ENCODE measurements around the gene IDUA. TPM values are rescaled to one million over a fixed set of nuclear protein-coding genes. Genes with fewer than 3 reads are reported as not detected.

Gene IDUA
- total and polyA plus RNA-seq, 2 experiments from 2014 or later = 26.4 to 30.7 TPM

DNA sequence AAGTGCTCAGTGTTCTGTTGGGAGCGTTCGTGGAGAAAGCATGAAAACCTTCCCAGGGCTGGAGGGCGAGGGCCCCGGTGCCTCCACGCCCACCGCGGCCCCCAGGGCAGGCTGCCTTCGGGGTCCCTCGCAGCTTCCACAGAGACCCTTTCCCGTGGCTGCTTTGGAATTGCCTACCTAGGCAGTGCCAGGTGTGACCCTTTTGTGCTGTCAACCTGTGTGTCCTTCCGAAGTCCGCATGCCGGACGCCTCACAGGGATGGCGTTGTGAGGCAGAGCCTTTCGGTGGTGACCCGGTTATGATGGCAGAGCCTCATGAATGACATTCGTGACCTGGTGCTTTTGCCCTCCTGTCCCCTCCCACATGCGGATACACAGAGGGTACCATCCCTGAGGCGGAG is 37.2 kb upstream of the IDUA start:
- WGBS, 2 experiments (ENCODE audit: low coverage in 1 of 2, low lambda C conversion rate in 2 of 2, missing lambda C conversion rate in 2 of 2) = 91 to 94% methylated on average over 20 of the region's 20 CpGs

DNA sequence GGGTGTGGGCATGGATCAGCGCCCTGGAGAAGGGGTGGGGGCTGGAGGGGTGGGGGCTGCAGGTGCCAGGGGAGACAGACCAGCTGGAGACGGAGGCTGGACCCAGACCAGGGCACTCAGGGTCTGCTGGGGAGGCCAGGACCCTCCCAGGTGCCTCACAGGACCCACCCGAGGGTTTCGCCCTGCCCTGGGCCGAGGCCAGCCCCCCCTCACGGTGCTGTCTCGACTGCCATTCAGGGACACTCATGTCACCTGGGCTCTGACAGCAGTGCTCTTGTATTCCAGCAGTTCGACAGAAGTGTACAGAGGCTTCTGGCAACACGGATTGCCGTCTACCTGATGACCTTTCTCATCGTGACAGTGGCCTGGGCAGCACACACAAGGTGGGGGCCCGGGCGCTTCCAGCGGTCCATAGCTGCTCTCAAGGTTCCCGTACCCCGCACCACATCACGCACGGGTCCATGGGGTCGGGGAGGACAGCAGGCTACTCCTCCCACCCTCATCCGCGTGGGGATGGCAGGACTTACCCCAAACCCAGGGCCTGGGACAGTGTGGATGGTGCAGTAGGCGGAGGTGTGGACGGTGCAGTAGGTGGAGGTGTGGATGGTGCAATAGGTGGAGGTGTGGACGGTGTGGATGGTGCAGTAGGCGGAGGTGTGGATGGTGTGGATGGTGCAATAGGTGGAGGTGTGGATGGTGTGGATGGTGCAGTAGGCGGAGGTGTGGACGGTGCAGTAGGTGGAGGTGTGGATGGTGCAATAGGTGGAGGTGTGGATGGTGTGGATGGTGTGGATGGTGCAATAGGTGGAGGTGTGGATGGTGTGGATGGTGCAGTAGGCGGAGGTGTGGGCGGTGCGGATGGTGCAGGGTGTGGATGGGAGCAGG is 36.5 kb upstream of the IDUA start:
- Histone ChIP-seq H3K9me2 (ENCODE audit: insufficient read depth) (no peaks in the 10 kb centered on the region), H3K4me2 (ENCODE audit: unreplicated experiment) (no peak overlapping the region), H3K36me3 (ENCODE audit: low read depth) (no peaks in the 10 kb centered on the region), H3K4me3 (no peak overlapping the region), H3K27ac (no peak overlapping the region), H4K20me1 (ENCODE audit: insufficient read depth) (no peaks in the 10 kb centered on the region), H2AFZ (no peak overlapping the region), H3K4me1 (ENCODE audit: insufficient read depth) (no peaks in the 10 kb centered on the region), H3K9me3 (ENCODE audit: low read depth) (no peaks in the 10 kb centered on the region), H3K79me2 (ENCODE audit: insufficient read depth) (no peaks in the 10 kb centered on the region), H3K9ac (no peak overlapping the region), H3F3A (ENCODE audit: insufficient read depth) (no peaks in the 10 kb centered on the region; the same call in 1 of the 2 replicates), H3K27me3 (replicated peaks; ENCODE audit: insufficient read depth) (no peaks in the 10 kb centered on the region)
- 82 to 84% methylated on average over 20 to 30 of the region's 30 CpGs for WGBS, 2 experiments (ENCODE audit: low coverage in 1 of 2, low lambda C conversion rate in 2 of 2, missing lambda C conversion rate in 2 of 2)
- DNase-seq = no peak
- TF ChIP-seq EZH2phosphoT487 (IDR thresholded peaks at IDR 0.05; ENCODE audit: insufficient read depth, low read depth) (no peak), EZH2 (IDR thresholded peaks at IDR 0.05; ENCODE audit: insufficient read depth, poor library complexity, severe bottlenecking) (no peak)
- in situ Hi-C loops (cut with MboI) = no loop called here

More for the DNA sequence above, 37.2 kb upstream of the IDUA start:
- TF ChIP-seq EZH2phosphoT487 (IDR thresholded peaks at IDR 0.05; ENCODE audit: insufficient read depth, low read depth) (no peak), EZH2 (IDR thresholded peaks at IDR 0.05; ENCODE audit: insufficient read depth, poor library complexity, severe bottlenecking) (no peak)
- H3K4me1 ChIP-seq (ENCODE audit: insufficient read depth) = no peaks in the 10 kb centered on the region
- H3K27ac ChIP-seq = no peak overlapping the region
- DNase-seq = no peak
- H3K4me2 ChIP-seq (ENCODE audit: unreplicated experiment) = no peak overlapping the region
- no peaks in the 10 kb centered on the region; the same call in 1 of the 2 replicates for H3F3A ChIP-seq (ENCODE audit: insufficient read depth)
- H3K9ac ChIP-seq = no peak overlapping the region
- in situ Hi-C loops (cut with MboI) = no loop called here
- no peaks in the 10 kb centered on the region for H4K20me1 ChIP-seq (ENCODE audit: insufficient read depth)
- H3K27me3 ChIP-seq (replicated peaks; ENCODE audit: insufficient read depth) = no peaks in the 10 kb centered on the region
- H3K36me3 ChIP-seq (ENCODE audit: low read depth) = no peaks in the 10 kb centered on the region
- no peaks in the 10 kb centered on the region for H3K9me2 ChIP-seq (ENCODE audit: insufficient read depth)
- no peak overlapping the region for H2AFZ ChIP-seq
- no peak overlapping the region for H3K4me3 ChIP-seq
- H3K9me3 ChIP-seq (ENCODE audit: low read depth) = no peaks in the 10 kb centered on the region
- H3K79me2 ChIP-seq (ENCODE audit: insufficient read depth) = no peaks in the 10 kb centered on the region

DNA sequence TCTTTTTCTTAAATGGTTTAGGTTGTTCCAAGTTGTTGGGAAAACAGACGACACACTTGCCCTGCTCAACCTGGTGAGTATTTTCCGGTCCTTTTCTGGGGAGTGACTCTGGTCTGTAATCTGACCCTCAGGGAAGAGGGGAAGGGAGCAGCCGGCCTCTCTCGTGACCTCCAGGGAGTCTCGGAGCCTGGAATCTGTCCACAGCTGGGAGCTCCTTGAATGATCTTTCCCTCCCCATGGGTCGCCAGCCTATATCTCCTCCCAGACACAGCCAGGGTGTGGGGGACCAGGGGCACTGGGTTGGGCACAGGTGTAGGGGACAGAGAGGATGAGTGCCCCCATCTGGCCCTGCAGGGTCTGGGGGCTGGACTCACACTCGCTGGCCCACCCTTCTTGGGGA is 35.7 kb upstream of the IDUA start:
- DNase-seq = no peak
- in situ Hi-C loops (cut with MboI) = no loop called here

DNA sequence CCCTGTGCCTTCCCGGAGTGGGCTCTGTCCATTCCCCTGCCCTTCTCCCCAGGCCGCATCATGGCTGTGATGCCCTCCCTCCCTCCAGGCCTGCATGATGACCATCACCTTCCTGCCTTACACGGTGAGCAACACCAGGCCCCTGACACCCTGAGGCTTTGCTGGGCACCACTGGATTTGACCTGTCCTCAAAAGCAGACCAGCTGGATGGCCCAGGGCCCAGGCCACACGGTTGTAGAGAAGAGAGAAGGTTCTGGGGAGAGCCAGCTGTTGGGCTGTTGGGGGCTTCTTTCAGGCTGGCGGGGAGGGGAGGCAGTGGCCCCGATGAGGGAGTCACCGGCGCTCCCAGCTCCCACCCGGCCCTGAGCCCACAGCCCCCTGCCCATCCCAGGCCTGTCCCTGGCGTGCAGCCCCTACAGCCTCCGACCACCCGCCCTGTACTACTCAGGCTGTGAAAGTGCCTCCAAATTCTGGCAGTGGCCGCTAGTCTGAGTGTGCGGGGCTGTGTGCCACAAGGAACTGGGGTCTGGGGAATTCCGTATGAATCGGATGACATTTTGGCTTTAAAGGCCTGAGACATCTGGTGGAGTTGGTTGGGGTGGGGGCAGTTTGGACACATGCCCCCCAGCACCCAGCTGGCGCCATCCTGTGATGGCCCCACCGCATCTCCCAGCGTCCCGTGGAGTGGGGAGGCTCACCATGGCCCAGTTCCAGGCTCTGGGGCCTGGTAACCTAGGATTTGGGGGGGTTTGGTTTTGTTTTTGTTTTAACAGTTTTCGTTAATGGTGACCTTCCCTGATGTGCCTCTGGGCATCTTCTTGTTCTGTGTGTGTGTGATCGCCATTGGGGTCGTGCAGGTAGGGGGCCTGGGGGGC is 35.0 kb upstream of the IDUA start:
- no peaks in the 10 kb centered on the region for H3K27me3 ChIP-seq (replicated peaks; ENCODE audit: insufficient read depth)
- no peak for TF ChIP-seq EZH2phosphoT487 (IDR thresholded peaks at IDR 0.05; ENCODE audit: insufficient read depth, low read depth)
- no peak for TF ChIP-seq EZH2 (IDR thresholded peaks at IDR 0.05; ENCODE audit: insufficient read depth, poor library complexity, severe bottlenecking)
- H3F3A ChIP-seq (ENCODE audit: insufficient read depth) = no peaks in the 10 kb centered on the region; the same call in 1 of the 2 replicates
- H2AFZ ChIP-seq = no peak overlapping the region
- no peaks in the 10 kb centered on the region for H3K36me3 ChIP-seq (ENCODE audit: low read depth)
- H3K9me2 ChIP-seq (ENCODE audit: insufficient read depth) = no peaks in the 10 kb centered on the region
- H4K20me1 ChIP-seq (ENCODE audit: insufficient read depth) = no peaks in the 10 kb centered on the region
- H3K79me2 ChIP-seq (ENCODE audit: insufficient read depth) = no peaks in the 10 kb centered on the region
- H3K4me2 ChIP-seq (ENCODE audit: unreplicated experiment) = no peak overlapping the region
- no peak overlapping the region for H3K4me3 ChIP-seq
- no peak overlapping the region for H3K9ac ChIP-seq
- WGBS, 2 experiments (ENCODE audit: low coverage in 1 of 2, low lambda C conversion rate in 2 of 2, missing lambda C conversion rate in 2 of 2) = 86 to 87% methylated on average over 17 to 23 of the region's 23 CpGs
- no peaks in the 10 kb centered on the region for H3K4me1 ChIP-seq (ENCODE audit: insufficient read depth)
- H3K9me3 ChIP-seq (ENCODE audit: low read depth) = no peaks in the 10 kb centered on the region
- no peak overlapping the region for H3K27ac ChIP-seq
- in situ Hi-C loops (cut with MboI) = no loop called here
- no peak for DNase-seq

More for the DNA sequence above, 35.7 kb upstream of the IDUA start:
- no peak overlapping the region for H3K9ac ChIP-seq
- H3K36me3 ChIP-seq (ENCODE audit: low read depth) = no peaks in the 10 kb centered on the region
- no peak overlapping the region for H3K27ac ChIP-seq
- TF ChIP-seq EZH2 (IDR thresholded peaks at IDR 0.05; ENCODE audit: insufficient read depth, poor library complexity, severe bottlenecking) (no peak), EZH2phosphoT487 (IDR thresholded peaks at IDR 0.05; ENCODE audit: insufficient read depth, low read depth) (no peak)
- H3F3A ChIP-seq (ENCODE audit: insufficient read depth) = no peaks in the 10 kb centered on the region; the same call in 1 of the 2 replicates
- no peaks in the 10 kb centered on the region for H3K79me2 ChIP-seq (ENCODE audit: insufficient read depth)
- H3K4me3 ChIP-seq = no peak overlapping the region
- H3K4me2 ChIP-seq (ENCODE audit: unreplicated experiment) = no peak overlapping the region
- H3K4me1 ChIP-seq (ENCODE audit: insufficient read depth) = no peaks in the 10 kb centered on the region
- WGBS, 2 experiments (ENCODE audit: low coverage in 1 of 2, low lambda C conversion rate in 2 of 2, missing lambda C conversion rate in 2 of 2) = 77 to 80% methylated on average over 6 to 7 of the region's 7 CpGs
- no peaks in the 10 kb centered on the region for H3K9me2 ChIP-seq (ENCODE audit: insufficient read depth)
- H3K27me3 ChIP-seq (replicated peaks; ENCODE audit: insufficient read depth) = no peaks in the 10 kb centered on the region
- no peaks in the 10 kb centered on the region for H4K20me1 ChIP-seq (ENCODE audit: insufficient read depth)
- no peaks in the 10 kb centered on the region for H3K9me3 ChIP-seq (ENCODE audit: low read depth)
- H2AFZ ChIP-seq = no peak overlapping the region
